Muscle of leg (tissue), 11 donors: ENCODE measurements around the gene FBXW11. TPM values are rescaled to one million over a fixed set of nuclear protein-coding genes. Genes with fewer than 3 reads are reported as not detected.

Experiments
- DNase-seq: peaks from one replicate; pipeline ENCODE4 v3.0.0; 2013
- H3K27ac ChIP-seq: one replicate; pipeline ENCODE4 v1.5.1; 2013; ENCODE audit warnings: mild to moderate bottlenecking, low read length, control low read depth
- H3K27me3 ChIP-seq: one replicate; pipeline ENCODE4 v1.6.1; 2013; ENCODE audit warnings: low read length; ENCODE audit not compliant: control insufficient read depth, insufficient read depth
- H3K36me3 ChIP-seq: one replicate; pipeline ENCODE4 v1.6.1; 2013; ENCODE audit warnings: low read length; ENCODE audit not compliant: control insufficient read depth, insufficient read depth
- H3K4me1 ChIP-seq: one replicate; pipeline ENCODE4 v1.6.1; 2013; ENCODE audit warnings: low read length; ENCODE audit not compliant: control insufficient read depth, insufficient read depth
- H3K4me3 ChIP-seq: one replicate; pipeline ENCODE4 v1.5.1; 2013; ENCODE audit warnings: low read length, control low read depth
- H3K9me3 ChIP-seq: replicated peaks from 2 replicates; pipeline ENCODE4 v1.6.1; 2013; ENCODE audit warnings: low read depth, low read length; ENCODE audit not compliant: control insufficient read depth
- WGBS: methylation state at CpG from one replicate; pipeline ENCODE4 v1.1.5; 2013; ENCODE audit warnings: missing lambda C conversion rate; ENCODE audit not compliant: insufficient coverage; 5-methylcytosine and 5-hydroxymethylcytosine counted together
- polyA plus RNA-seq, 8 donors: library from polyadenylated mRNA; unstranded; fragments of 120-200 nt; gene quantifications; one replicate each; pipeline versions ENCODE4 v1.2.1 to v1.2.3, GENCODE V29; 2013; ENCODE audit warnings: inconsistent platforms in 1 of 8, low replicate concordance in 1 of 8; ENCODE audit not compliant: insufficient read length in 8 of 8, insufficient read depth in 1 of 8
- total RNA-seq: library from RNA; stranded (reverse); fragments of 120-200 nt; gene quantifications from one replicate; pipeline ENCODE4 v1.2.4, GENCODE V29; 2013

FBXW11 gene
- total and polyA plus RNA-seq, 9 donors = 28.9 to 45.4 (median 35.9) TPM

DNA sequence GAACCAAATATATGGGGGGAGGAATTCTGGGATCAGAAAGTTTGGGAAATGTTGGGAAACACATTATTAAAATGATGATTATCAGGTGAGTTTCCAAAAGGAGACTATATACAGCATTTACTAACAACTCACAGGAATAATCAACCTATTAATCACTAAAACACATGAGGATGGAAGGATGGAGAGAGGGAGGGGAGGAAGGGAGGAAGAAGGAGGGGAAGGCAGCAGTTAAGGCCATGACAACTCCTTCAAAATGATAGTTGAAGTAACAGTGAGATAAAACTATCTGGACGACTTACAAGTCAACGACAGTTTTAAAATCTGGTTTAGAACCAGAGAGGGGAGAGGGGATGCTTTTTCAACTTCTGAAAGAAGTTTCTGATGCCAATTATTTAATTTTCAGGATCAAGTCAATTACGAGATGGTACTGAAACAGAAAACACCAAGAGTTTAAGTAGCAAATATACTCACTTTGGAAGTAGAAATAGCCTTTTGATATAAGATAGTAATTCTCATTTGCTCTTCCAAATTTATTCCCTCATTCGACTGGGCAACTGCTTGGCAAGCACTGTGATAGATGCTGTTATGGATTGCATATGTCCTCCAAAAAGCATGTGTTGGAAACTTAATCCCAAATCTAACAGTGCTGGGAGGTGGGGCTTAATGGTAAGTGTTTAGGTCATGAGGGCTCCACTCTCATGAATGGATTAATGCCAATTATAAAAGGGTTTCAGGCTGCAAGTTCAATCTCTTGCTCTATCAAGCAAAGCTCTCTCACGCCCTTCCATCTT is 30.4 kb downstream of the FBXW11 start:
- peak; percentile 18 for DNase-seq
- Histone ChIP-seq H3K27me3 (no peaks in the 10 kb centered on the region), H3K9me3 (peaks cover 10% of the 10 kb centered on the region), H3K4me1 (peaks cover 4% of the 10 kb centered on the region), H3K27ac (no peak overlapping the region), H3K4me3 (no peak overlapping the region), H3K36me3 (no peaks in the 10 kb centered on the region)
- 54% methylated on average over 3 of the region's 5 CpGs for WGBS

DNA sequence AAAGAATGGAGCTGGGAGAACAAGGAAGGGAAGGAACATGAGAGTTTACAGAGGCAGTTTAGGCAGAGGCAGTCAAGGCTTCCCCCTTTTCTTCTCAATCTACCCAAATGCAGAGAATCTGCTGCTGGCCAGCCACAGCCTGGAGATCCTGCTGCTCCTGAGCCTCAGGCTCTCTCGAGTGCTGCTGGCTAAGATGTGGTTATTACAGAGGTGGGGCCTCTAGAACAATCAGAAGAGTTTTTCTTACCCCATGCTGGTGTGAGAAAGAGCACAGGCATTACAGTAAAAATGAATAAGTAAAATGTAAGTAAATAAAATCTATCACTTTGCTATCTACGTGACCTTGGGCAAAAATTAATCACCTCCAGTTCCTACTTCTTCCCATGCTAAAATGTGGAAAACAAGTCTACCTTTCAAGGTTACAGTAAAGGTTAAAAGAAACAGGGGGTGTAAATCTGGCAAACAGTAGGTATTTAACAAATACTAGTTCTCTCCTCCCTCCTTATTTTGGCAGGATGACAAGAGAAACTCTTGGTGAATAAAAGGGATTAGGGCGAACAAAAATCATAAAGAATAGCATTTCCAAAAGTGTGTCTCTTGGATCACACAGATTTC is 31.1 kb downstream of the FBXW11 start:
- Histone ChIP-seq H3K4me3 (no peak overlapping the region), H3K36me3 (no peaks in the 10 kb centered on the region), H3K27me3 (no peaks in the 10 kb centered on the region), H3K4me1 (peaks cover 4% of the 10 kb centered on the region), H3K9me3 (peaks cover 6% of the 10 kb centered on the region), H3K27ac (no peak overlapping the region)
- DNase-seq = peak; percentile 22
- WGBS = no CpG with 5 or more reads among the region's 3 CpGs

DNA sequence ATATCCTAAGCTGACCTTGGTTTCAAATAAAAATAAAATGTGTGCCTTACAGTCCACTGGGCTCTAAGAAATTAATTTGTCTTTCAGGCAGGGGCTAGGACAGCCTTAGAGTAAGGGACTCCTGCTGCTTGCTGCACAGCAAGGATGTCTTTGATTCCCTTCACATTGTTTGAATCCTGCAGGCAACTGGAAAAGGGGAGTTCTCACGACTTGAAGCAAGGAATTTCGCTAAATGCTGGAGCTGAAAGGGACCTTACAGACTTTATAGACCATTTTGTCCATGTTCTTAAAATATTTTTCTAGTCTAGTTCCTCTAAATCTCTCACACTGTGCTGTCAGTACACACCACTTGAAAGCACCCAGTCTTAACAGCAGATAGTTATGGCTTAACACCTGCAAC is 35.6 kb downstream of the FBXW11 start:
- 60% methylated on average over 2 of the region's 2 CpGs for WGBS
- Histone ChIP-seq H3K9me3 (no peaks in the 10 kb centered on the region), H3K4me3 (no peak overlapping the region), H3K27ac (no peak overlapping the region), H3K4me1 (peaks cover 3% of the 10 kb centered on the region), H3K27me3 (no peaks in the 10 kb centered on the region), H3K36me3 (no peaks in the 10 kb centered on the region)
- no peak for DNase-seq

DNA sequence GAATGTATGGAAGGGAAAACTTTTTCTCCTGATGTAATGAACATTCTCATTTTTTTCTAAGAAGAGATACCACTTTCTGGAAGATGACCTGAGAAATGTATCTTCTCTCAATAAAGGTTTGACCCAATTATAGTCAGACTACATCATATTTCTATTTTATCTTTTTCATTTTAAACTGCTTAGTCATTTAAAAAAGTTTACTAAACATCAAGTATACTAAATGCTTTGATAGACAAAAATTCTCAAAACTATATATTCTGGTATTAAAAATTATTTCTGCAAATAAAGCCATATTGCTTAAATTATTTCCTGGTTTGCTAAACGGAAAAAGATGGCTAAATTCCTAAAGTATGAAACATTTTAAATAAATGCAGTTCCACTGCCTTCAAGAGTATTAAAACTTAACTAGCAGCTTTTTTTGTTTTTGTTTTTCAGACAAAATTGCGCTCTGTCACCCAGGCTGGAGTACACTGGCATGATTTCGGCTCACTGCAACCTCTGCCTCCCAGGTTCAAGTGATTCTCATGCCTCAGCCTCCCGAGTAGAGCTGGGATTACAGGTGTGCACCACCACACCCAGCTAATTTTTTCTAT is 37.1 kb downstream of the FBXW11 start:
- no peak overlapping the region for H3K27ac ChIP-seq
- no peak overlapping the region for H3K4me3 ChIP-seq
- 100% methylated on average over 2 of the region's 4 CpGs for WGBS
- H3K4me1 ChIP-seq = peaks cover 3% of the 10 kb centered on the region
- H3K9me3 ChIP-seq = no peaks in the 10 kb centered on the region
- H3K27me3 ChIP-seq = no peaks in the 10 kb centered on the region
- DNase-seq = no peak
- no peaks in the 10 kb centered on the region for H3K36me3 ChIP-seq

DNA sequence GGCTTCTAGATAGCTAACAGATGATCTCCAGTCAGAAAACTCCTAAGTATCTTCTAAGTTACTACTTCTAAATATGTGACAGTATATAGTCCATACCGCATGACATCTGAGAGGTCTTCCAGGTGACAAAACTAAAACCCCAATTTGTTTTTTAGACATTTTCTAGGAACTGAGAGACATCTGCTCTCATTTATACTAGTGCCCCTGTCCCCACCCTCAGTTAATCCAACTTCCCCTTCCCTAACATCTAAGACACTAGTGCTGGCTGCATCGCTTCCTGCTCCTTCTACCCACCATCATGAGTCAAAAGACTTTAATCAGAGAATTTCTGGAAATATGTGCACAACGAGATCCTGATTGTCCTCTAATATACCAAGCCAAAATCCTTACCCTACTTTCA is 37.9 kb downstream of the FBXW11 start:
- peaks cover 3% of the 10 kb centered on the region for H3K4me1 ChIP-seq
- DNase-seq = no peak
- no peak overlapping the region for H3K4me3 ChIP-seq
- H3K27ac ChIP-seq = no peak overlapping the region
- H3K36me3 ChIP-seq = no peaks in the 10 kb centered on the region
- H3K9me3 ChIP-seq = no peaks in the 10 kb centered on the region
- 33% methylated on average over 1 of the region's 3 CpGs for WGBS
- no peaks in the 10 kb centered on the region for H3K27me3 ChIP-seq

DNA sequence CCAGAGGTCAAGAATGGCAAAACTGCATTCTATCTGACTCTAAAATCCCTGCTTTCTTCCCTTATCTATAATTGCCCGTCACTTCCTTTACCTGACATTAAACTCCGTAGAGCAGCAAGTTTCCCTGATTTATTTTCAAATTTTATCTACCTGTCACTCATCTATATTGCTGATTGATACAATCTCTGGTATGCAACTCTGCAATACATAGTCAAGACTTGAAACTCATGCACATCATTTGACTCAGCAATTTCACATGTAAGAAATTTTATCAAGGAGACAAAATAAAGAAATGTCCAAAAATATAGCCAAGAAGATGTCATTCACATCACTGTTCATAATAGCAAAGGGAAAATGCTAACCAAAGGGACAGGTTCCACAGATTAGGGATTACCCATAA is 39.5 kb downstream of the FBXW11 start:
- Histone ChIP-seq H3K36me3 (no peaks in the 10 kb centered on the region), H3K27ac (no peak overlapping the region), H3K27me3 (no peaks in the 10 kb centered on the region), H3K4me1 (peaks cover 3% of the 10 kb centered on the region), H3K9me3 (no peaks in the 10 kb centered on the region), H3K4me3 (no peak overlapping the region)
- DNase-seq = no peak
- 66% methylated on average over 2 of the region's 2 CpGs for WGBS

DNA sequence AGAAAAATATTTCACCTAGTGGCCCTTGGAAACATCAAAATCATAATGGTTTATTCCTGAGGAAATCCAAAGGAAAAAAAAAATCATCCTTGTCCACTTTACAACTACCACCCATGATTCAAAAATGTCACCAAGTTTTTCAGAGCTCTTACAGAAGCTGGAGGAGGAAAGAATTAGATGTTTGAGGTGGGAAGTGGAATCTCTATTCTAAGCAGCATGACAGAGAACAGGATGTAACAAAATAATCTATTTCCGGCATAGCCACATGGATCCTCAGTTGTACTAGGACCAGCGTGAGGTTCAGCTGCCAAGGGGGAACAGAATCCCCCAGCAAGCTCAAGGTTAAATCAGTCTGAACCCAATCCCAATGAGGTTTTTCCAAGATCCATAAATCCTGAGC is 40.2 kb downstream of the FBXW11 start:
- no peaks in the 10 kb centered on the region for H3K36me3 ChIP-seq
- no peaks in the 10 kb centered on the region for H3K27me3 ChIP-seq
- no peak overlapping the region for H3K27ac ChIP-seq
- no peak for DNase-seq
- 41% methylated on average over 2 of the region's 2 CpGs for WGBS
- no peak overlapping the region for H3K4me3 ChIP-seq
- no peaks in the 10 kb centered on the region for H3K9me3 ChIP-seq
- H3K4me1 ChIP-seq = peaks cover 3% of the 10 kb centered on the region

DNA sequence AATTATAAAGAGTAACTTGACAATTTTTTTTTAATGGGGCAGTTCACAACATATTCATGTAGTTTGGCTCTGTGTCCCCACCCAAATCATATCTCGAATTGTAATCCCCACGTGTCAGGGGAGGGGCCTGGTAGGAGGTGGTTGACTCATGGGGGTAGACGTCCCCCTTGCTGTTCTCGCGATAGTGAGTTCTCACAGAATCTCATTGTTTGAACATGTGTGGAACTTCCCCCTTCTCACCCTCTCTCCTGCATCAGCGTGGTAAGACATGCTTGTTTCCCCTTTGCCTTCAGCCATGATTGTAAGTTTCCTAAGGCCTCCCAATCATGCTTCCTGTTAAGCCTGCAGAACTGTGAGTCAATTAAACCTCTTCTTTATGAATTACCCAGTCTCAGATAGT is 40.7 kb downstream of the FBXW11 start:
- Histone ChIP-seq H3K27me3 (no peaks in the 10 kb centered on the region), H3K9me3 (no peaks in the 10 kb centered on the region), H3K36me3 (no peaks in the 10 kb centered on the region), H3K27ac (no peak overlapping the region), H3K4me1 (peaks cover 3% of the 10 kb centered on the region), H3K4me3 (no peak overlapping the region)
- no peak for DNase-seq
- 60% methylated on average over 1 of the region's 6 CpGs for WGBS

DNA sequence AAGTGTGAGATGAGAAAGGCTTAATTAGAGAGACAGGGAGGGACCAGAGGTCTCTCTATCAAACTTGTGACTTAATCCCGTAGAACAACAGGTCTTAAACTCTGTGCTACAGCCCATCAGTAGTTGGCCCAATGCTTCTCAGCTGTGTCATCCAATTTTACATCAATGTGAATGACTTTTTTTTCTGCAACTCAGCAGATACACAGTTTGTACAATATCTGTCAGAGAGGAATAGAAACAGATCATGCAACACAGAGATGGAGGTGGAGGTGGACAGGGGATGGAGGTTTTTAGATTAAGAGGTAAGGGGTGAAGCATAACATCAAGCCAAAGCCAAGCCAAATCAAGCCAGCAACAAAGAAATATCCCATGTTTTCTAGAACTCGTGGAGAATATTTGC is 43.0 kb downstream of the FBXW11 start:
- peaks cover 3% of the 10 kb centered on the region for H3K4me1 ChIP-seq
- H3K4me3 ChIP-seq = no peak overlapping the region
- H3K27me3 ChIP-seq = no peaks in the 10 kb centered on the region
- no peaks in the 10 kb centered on the region for H3K36me3 ChIP-seq
- no peak overlapping the region for H3K27ac ChIP-seq
- H3K9me3 ChIP-seq = no peaks in the 10 kb centered on the region
- WGBS = no CpG with 5 or more reads among the region's 2 CpGs
- DNase-seq = peak; percentile 29

DNA sequence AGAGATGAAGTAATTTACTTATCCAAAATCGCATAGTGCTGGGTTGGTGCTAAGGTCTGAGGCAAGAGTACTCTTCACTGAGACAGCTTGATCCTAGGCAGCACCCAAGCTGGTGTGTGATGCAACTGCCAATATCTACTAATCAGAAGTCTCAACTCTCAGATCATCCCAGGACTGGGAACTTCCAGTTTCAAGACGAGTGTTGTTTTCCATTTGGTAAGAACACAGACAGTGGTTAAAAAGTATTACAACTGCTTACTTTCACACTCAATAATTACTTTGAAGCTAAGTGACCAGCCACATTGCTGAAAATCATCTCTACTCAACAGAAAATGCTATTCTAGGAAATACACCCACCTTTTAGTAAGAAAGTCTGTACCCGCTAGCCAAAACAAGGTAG is 45.3 kb downstream of the FBXW11 start:
- no peaks in the 10 kb centered on the region for H3K36me3 ChIP-seq
- H3K4me3 ChIP-seq = no peak overlapping the region
- peaks cover 13% of the 10 kb centered on the region for H3K4me1 ChIP-seq
- DNase-seq = peak; percentile 20
- no CpG with 5 or more reads among the region's 3 CpGs for WGBS
- no peaks in the 10 kb centered on the region for H3K9me3 ChIP-seq
- no peak overlapping the region for H3K27ac ChIP-seq
- H3K27me3 ChIP-seq = no peaks in the 10 kb centered on the region
